SK-N-SH (cell line): ENCODE results near the gene KLHL22.

Experiments used
- CHD2 ChIP-seq: fragments of 150-350 bp; IDR thresholded peaks from 2 replicates; pipeline ENCODE4 v1.6.1; 2018; ENCODE audit warnings: low read length; ENCODE audit not compliant: partially characterized antibody
- CTCF ChIP-seq: fragments of 200-600 bp; sonication (generic); IDR thresholded peaks from 2 replicates; pipeline ENCODE4 v1.6.1; 2017; ENCODE audit warnings: antibody characterized with exemption, mild to moderate bottlenecking, moderate library complexity
- GABPA ChIP-seq: IDR thresholded peaks from 2 replicates; pipeline ENCODE4 v1.4.0; 2012; ENCODE audit warnings: low read depth, mild to moderate bottlenecking
- MAX ChIP-seq: IDR thresholded peaks from 2 replicates; pipeline ENCODE4 v1.4.0; 2012; ENCODE audit warnings: low read depth
- NFIC ChIP-seq: IDR thresholded peaks from 2 replicates; pipeline ENCODE4 v1.4.0; 2012; ENCODE audit warnings: borderline replicate concordance
- POLR2AphosphoS5 ChIP-seq: IDR thresholded peaks from 2 replicates; pipeline ENCODE4 v1.6.1; 2012; ENCODE audit warnings: low read depth, low read length
- SIN3A ChIP-seq: IDR thresholded peaks from 2 replicates; pipeline ENCODE4 v1.6.1; 2012; ENCODE audit warnings: low read depth, mild to moderate bottlenecking, low read length, moderate library complexity, borderline replicate concordance
- SMC3 ChIP-seq: IDR thresholded peaks from 2 replicates; pipeline ENCODE4 v1.6.1; 2012; ENCODE audit warnings: low read depth, low read length, improper control_type of control experiment
- TAF1 ChIP-seq: IDR thresholded peaks from 2 replicates; pipeline ENCODE4 v1.6.1; 2012; ENCODE audit warnings: low read depth, mild to moderate bottlenecking, low read length, moderate library complexity, borderline replicate concordance
- USF2 ChIP-seq: fragments of 150-350 bp; IDR thresholded peaks from 2 replicates; pipeline ENCODE4 v1.6.1; 2017; ENCODE audit warnings: antibody characterized with exemption, low read length, low read depth, borderline replicate concordance
- ZBTB33 ChIP-seq: IDR thresholded peaks from 2 replicates; pipeline ENCODE4 v1.4.0; 2012; ENCODE audit warnings: low read depth, borderline replicate concordance

- no peak for TF ChIP-seq SMC3
- TF ChIP-seq SIN3A: no peak
- TF ChIP-seq NFIC: no peak
- TF ChIP-seq CTCF: no peak
- no peak for TF ChIP-seq TAF1
- no peak for TF ChIP-seq POLR2AphosphoS5
- no peak for TF ChIP-seq USF2
- TF ChIP-seq GABPA: no peak
- TF ChIP-seq MAX: no peak
- no peak for TF ChIP-seq CHD2
- no peak for TF ChIP-seq ZBTB33
These were observed 60.8 kb downstream of the KLHL22 start for GRCh38 chr22:20434773-20435172.
